Measurements from ENCODE around the gene CIZ1.

DNA sequence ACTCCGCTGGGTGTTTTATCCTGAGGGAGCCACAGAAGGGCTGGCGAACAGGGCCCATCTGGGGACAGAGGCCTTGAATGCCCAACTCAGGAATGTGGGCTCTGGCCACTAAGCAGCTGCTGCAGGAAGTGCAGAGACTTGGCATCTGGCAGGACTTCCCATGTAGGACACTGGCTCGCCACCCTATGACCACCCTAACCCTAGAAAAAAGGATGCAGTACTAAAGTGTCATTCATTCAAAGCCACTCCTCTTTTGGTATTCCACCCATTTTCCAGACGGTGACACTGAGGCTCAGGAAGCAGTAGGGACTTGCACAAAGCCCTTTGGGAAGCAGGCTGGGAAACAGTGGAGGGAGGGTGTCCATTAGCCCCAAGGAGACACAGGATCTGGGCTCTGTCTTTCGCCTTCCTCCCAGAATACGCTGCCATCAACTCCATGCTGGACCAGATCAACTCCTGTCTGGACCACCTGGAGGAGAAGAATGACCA lies 28.3 kb downstream of the CIZ1 start:
- no peak for TF ChIP-seq NFIC (IDR thresholded peaks at IDR 0.05; ENCODE audit: borderline replicate concordance)
- TF ChIP-seq, protein P1, sequence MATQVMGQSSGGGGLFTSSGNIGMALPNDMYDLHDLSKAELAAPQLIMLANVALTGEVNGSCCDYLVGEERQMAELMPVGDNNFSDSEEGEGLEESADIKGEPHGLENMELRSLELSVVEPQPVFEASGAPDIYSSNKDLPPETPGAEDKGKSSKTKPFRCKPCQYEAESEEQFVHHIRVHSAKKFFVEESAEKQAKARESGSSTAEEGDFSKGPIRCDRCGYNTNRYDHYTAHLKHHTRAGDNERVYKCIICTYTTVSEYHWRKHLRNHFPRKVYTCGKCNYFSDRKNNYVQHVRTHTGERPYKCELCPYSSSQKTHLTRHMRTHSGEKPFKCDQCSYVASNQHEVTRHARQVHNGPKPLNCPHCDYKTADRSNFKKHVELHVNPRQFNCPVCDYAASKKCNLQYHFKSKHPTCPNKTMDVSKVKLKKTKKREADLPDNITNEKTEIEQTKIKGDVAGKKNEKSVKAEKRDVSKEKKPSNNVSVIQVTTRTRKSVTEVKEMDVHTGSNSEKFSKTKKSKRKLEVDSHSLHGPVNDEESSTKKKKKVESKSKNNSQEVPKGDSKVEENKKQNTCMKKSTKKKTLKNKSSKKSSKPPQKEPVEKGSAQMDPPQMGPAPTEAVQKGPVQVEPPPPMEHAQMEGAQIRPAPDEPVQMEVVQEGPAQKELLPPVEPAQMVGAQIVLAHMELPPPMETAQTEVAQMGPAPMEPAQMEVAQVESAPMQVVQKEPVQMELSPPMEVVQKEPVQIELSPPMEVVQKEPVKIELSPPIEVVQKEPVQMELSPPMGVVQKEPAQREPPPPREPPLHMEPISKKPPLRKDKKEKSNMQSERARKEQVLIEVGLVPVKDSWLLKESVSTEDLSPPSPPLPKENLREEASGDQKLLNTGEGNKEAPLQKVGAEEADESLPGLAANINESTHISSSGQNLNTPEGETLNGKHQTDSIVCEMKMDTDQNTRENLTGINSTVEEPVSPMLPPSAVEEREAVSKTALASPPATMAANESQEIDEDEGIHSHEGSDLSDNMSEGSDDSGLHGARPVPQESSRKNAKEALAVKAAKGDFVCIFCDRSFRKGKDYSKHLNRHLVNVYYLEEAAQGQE (IDR thresholded peaks at IDR 0.05; ENCODE audit: low read depth, low read length), result no peak
- TF ChIP-seq, protein P2, sequence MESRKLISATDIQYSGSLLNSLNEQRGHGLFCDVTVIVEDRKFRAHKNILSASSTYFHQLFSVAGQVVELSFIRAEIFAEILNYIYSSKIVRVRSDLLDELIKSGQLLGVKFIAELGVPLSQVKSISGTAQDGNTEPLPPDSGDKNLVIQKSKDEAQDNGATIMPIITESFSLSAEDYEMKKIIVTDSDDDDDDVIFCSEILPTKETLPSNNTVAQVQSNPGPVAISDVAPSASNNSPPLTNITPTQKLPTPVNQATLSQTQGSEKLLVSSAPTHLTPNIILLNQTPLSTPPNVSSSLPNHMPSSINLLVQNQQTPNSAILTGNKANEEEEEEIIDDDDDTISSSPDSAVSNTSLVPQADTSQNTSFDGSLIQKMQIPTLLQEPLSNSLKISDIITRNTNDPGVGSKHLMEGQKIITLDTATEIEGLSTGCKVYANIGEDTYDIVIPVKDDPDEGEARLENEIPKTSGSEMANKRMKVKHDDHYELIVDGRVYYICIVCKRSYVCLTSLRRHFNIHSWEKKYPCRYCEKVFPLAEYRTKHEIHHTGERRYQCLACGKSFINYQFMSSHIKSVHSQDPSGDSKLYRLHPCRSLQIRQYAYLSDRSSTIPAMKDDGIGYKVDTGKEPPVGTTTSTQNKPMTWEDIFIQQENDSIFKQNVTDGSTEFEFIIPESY (IDR thresholded peaks at IDR 0.05; ENCODE audit: borderline replicate concordance, low read depth), result no peak
- no peak for TF ChIP-seq EP300 (IDR thresholded peaks at IDR 0.05; ENCODE audit: borderline replicate concordance in 1 of 2, low read depth in 1 of 2, low read length in 1 of 2)
- TF ChIP-seq, protein P3, sequence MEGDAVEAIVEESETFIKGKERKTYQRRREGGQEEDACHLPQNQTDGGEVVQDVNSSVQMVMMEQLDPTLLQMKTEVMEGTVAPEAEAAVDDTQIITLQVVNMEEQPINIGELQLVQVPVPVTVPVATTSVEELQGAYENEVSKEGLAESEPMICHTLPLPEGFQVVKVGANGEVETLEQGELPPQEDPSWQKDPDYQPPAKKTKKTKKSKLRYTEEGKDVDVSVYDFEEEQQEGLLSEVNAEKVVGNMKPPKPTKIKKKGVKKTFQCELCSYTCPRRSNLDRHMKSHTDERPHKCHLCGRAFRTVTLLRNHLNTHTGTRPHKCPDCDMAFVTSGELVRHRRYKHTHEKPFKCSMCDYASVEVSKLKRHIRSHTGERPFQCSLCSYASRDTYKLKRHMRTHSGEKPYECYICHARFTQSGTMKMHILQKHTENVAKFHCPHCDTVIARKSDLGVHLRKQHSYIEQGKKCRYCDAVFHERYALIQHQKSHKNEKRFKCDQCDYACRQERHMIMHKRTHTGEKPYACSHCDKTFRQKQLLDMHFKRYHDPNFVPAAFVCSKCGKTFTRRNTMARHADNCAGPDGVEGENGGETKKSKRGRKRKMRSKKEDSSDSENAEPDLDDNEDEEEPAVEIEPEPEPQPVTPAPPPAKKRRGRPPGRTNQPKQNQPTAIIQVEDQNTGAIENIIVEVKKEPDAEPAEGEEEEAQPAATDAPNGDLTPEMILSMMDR (IDR thresholded peaks at IDR 0.05), result no peak
- TF ChIP-seq TCF12 (IDR thresholded peaks at IDR 0.05), result no peak

All from SK-N-SH (cell line).